Osteocyte (in vitro differentiated cells): ENCODE data around the gene ME1. TPM values are rescaled to one million over a fixed set of nuclear protein-coding genes. Genes with fewer than 3 reads are reported as not detected.

Source experiments
- DNase-seq: peaks from one replicate; pipeline ENCODE4 v3.0.0; 2021; ENCODE audit warnings: mixed read lengths; ENCODE audit not compliant: unreplicated experiment; ENCODE audit errors: extremely low spot score
- H3K27ac Mint-ChIP-seq: one replicate; pipeline ENCODE4 v1.8.0; 2021; ENCODE audit warnings: mild to moderate bottlenecking, mixed read lengths; ENCODE audit not compliant: unreplicated experiment
- H3K27me3 Mint-ChIP-seq: one replicate; pipeline ENCODE4 v1.8.0; 2021; ENCODE audit warnings: mixed read lengths; ENCODE audit not compliant: unreplicated experiment
- H3K36me3 Mint-ChIP-seq: one replicate; pipeline ENCODE4 v1.8.0; 2021; ENCODE audit warnings: mixed read lengths; ENCODE audit not compliant: unreplicated experiment
- H3K4me1 Mint-ChIP-seq: one replicate; pipeline ENCODE4 v1.8.0; 2021; ENCODE audit warnings: mixed read lengths; ENCODE audit not compliant: unreplicated experiment
- H3K4me3 Mint-ChIP-seq: one replicate; pipeline ENCODE4 v1.8.0; 2021; ENCODE audit warnings: mild to moderate bottlenecking, moderate library complexity, mixed read lengths; ENCODE audit not compliant: unreplicated experiment
- H3K9me3 Mint-ChIP-seq: one replicate; pipeline ENCODE4 v1.8.0; 2021; ENCODE audit warnings: mixed read lengths; ENCODE audit not compliant: unreplicated experiment
- CTCF ChIP-seq: fragments of 200-600 bp; sonication (generic); IDR thresholded peaks from 2 replicates; pipeline ENCODE4 v1.5.0; 2021; ENCODE audit warnings: antibody characterized with exemption, mild to moderate bottlenecking, moderate library complexity
- total RNA-seq: library from RNA; stranded (reverse); gene quantifications from 2 replicates; pipeline ENCODE4 v1.2.1, GENCODE V29; 2021

Gene ME1
- total RNA-seq, 1 donor from 2014 or later, result 28.0 TPM

- no peak for TF ChIP-seq CTCF
- Mint-ChIP-seq H3K27ac (no peak overlapping the region), H3K4me3 (no peak overlapping the region), H3K4me1 (peaks cover 23% of the 10 kb centered on the region), H3K27me3 (no peaks in the 10 kb centered on the region), H3K9me3 (no peaks in the 10 kb centered on the region), H3K36me3 (peaks cover 4% of the 10 kb centered on the region)
- DNase-seq, result no peak
Observed at GRCh38 chr6:83385473-83385872, 45.4 kb downstream of the ME1 start.

GRCh38 chr6:83384751-83385150 lies 46.1 kb downstream of the ME1 start:
- no peak for DNase-seq
- Mint-ChIP-seq H3K27me3 (no peaks in the 10 kb centered on the region), H3K36me3 (peaks cover 4% of the 10 kb centered on the region), H3K4me3 (no peak overlapping the region), H3K4me1 (peaks cover 23% of the 10 kb centered on the region), H3K9me3 (no peaks in the 10 kb centered on the region), H3K27ac (no peak overlapping the region)
- TF ChIP-seq CTCF, result no peak

- Mint-ChIP-seq H3K27me3 (no peaks in the 10 kb centered on the region), H3K27ac (no peak overlapping the region), H3K4me3 (no peak overlapping the region), H3K9me3 (no peaks in the 10 kb centered on the region), H3K4me1 (peaks cover 46% of the 10 kb centered on the region), H3K36me3 (peaks cover 4% of the 10 kb centered on the region)
- TF ChIP-seq CTCF, result no peak
- DNase-seq, result no peak
Observed at GRCh38 chr6:83381949-83382348, 48.9 kb downstream of the ME1 start.

- DNase-seq, result no peak
- no peaks in the 10 kb centered on the region for H3K9me3 Mint-ChIP-seq
- peaks cover 38% of the 10 kb centered on the region for H3K4me1 Mint-ChIP-seq
- H3K27ac Mint-ChIP-seq, result peak overlapping the region; percentile 82
- H3K27me3 Mint-ChIP-seq, result no peaks in the 10 kb centered on the region
- no peak for TF ChIP-seq CTCF
- no peak overlapping the region for H3K4me3 Mint-ChIP-seq
- H3K36me3 Mint-ChIP-seq, result peaks cover 7% of the 10 kb centered on the region
Observed at GRCh38 chr6:83378621-83379388, 52.0 kb downstream of the ME1 start.

- Mint-ChIP-seq H3K36me3 (peaks cover 8% of the 10 kb centered on the region), H3K27ac (peak overlapping the region; percentile 83), H3K9me3 (no peaks in the 10 kb centered on the region), H3K4me3 (no peak overlapping the region), H3K4me1 (peaks cover 56% of the 10 kb centered on the region), H3K27me3 (no peaks in the 10 kb centered on the region)
- DNase-seq, result no peak
- TF ChIP-seq CTCF, result no peak
Observed at GRCh38 chr6:83371423-83371822, 59.4 kb downstream of the ME1 start.
